ENCODE data around the gene IGLL5.

Gene IGLL5

DNA sequence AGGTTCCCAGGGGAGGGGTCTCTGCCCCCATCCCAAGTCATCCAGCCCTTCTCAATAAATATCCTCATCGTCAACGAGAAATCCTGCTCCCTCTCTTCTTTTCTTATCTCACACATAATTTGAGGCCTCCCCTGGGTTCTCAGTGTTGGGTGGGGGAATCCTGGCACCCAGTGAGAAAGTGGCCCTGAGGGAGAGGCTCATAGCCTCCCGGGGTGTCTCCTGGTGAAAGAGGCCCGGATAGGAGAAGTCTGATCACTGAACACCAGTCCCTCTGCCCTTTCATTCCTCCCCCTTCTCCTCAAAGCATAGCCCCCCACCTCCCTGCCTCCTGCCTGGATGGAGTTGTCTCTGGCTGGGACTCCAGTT is 35.3 kb downstream of the IGLL5 start:
- no peaks in the 10 kb centered on the region for H3K36me3 Mint-ChIP-seq (ENCODE audit: insufficient read depth)
- H3K4me3 Mint-ChIP-seq: no peak overlapping the region
- H3K9me3 Mint-ChIP-seq: no peaks in the 10 kb centered on the region
- peaks cover 4 to 15% of the 10 kb centered on the region in 2 donors for H3K4me1 Mint-ChIP-seq (ENCODE audit: low read depth in 2 of 2)
- peaks cover 0 to 8% of the 10 kb centered on the region in 2 donors for H3K27me3 Mint-ChIP-seq
- peak overlapping the region; percentile 30 to 32 for H3K27ac Mint-ChIP-seq
- ATAC-seq (replicated peaks): no peak
- DNase-seq: no peak

DNA sequence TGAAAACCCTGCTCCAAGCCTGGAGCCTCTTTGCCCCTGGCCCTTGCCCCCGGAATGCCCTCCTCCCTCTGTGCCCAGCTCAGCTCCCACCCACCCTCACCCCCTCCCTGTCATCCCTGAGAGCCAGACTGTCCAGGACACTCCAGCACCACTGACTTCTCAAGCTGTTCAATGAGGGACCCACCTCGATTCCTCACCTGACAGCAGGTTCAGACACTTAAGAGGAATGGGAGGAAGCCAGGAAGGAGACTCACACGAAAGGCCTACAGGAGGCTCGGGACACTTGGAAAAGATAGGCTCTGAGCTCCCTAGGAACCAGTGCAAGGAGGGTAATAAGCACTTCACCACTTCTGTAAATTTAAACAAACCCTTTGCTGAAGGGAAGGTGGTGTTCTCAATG is 35.8 kb downstream of the IGLL5 start:
- Mint-ChIP-seq H3K4me1 (ENCODE audit: low read depth in 2 of 2) (peaks cover 8 to 20% of the 10 kb centered on the region in 2 donors), H3K4me3 (no peak overlapping the region), H3K27me3 (peaks cover 0 to 3% of the 10 kb centered on the region in 2 donors), H3K9me3 (no peaks in the 10 kb centered on the region), H3K36me3 (ENCODE audit: insufficient read depth) (no peaks in the 10 kb centered on the region), H3K27ac (peak overlapping the region; percentile 32 to 80)
- no peak for DNase-seq
- no peak for ATAC-seq (replicated peaks)

DNA sequence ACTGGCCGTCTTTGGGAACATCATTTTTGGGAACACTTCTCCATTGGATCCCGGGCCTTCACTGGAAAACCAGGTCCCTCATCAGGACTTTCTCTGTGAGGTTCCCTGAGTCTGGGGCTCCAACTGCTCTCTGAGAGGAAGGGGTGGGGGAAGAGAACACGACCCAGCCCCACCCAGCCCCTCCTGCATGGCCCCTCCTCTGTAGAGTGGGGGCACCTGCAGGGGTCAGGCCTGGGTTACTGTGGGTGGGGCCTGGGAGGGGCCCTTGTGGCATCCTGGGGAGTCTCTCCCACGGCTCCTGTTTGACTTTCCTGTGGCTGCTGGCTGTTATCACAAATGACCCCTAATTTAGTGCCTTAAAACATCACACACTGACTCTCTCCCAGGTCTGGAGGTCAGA is 36.3 kb downstream of the IGLL5 start:
- no peaks in the 10 kb centered on the region for H3K36me3 Mint-ChIP-seq (ENCODE audit: insufficient read depth)
- H3K9me3 Mint-ChIP-seq: no peaks in the 10 kb centered on the region
- no peak for DNase-seq
- peak overlapping the region in 1 of 2 donors; percentile 80 for H3K27ac Mint-ChIP-seq
- peaks cover 13 to 25% of the 10 kb centered on the region in 2 donors for H3K4me1 Mint-ChIP-seq (ENCODE audit: low read depth in 2 of 2)
- no peak for ATAC-seq (replicated peaks)
- H3K27me3 Mint-ChIP-seq: no peaks in the 10 kb centered on the region
- no peak overlapping the region for H3K4me3 Mint-ChIP-seq

GRCh38 chr22:22924369-22925145 is 36.9 kb downstream of the IGLL5 start:
- peak overlapping the region in 1 of 2 donors; percentile 80 for H3K27ac Mint-ChIP-seq
- ATAC-seq (replicated peaks) (no peak), DNase-seq (no peak)
- no peaks in the 10 kb centered on the region for H3K27me3 Mint-ChIP-seq
- H3K36me3 Mint-ChIP-seq (ENCODE audit: insufficient read depth): no peaks in the 10 kb centered on the region
- H3K9me3 Mint-ChIP-seq: no peaks in the 10 kb centered on the region
- H3K4me1 Mint-ChIP-seq (ENCODE audit: low read depth in 2 of 2): peaks cover 14 to 30% of the 10 kb centered on the region in 2 donors
- no peak overlapping the region for H3K4me3 Mint-ChIP-seq

DNA sequence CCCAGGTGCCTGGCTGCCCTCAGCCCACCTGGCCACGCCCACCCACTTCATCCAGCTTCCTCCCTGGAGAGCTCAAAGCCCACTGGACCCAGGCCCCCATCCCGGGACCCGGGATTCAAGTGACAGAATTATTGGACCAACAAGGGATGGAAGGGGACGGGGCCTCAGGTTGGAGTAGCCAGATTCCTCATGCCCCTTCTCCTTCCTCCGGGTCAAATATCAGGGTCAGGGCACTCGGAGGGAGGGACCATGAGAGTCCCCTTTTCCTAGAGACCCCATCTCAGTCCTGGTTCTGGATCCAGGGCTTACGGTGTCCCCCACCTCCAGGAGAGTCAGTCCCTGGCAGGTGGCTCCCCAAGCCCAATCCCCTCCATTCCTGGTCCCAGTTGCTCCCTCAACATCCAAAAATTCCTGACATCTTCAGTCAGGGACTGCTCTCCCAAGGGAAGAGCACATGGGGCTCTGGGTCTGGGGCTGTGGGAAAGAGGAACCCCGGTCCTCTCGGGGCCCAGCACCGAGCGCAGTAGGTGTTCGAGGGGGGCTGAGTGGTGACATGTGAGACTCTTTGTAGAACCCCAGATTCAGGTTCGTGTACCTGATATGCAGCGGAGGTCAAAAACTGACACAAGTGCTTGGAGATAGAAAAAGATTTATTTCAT is 37.7 kb downstream of the IGLL5 start:
- ATAC-seq (replicated peaks) (no peak), DNase-seq (no peak)
- no peaks in the 10 kb centered on the region for H3K27me3 Mint-ChIP-seq
- no peak overlapping the region for H3K4me3 Mint-ChIP-seq
- H3K27ac Mint-ChIP-seq: peak overlapping the region in 1 of 2 donors; percentile 80
- no peaks in the 10 kb centered on the region for H3K36me3 Mint-ChIP-seq (ENCODE audit: insufficient read depth)
- no peaks in the 10 kb centered on the region for H3K9me3 Mint-ChIP-seq
- peaks cover 14 to 33% of the 10 kb centered on the region in 2 donors for H3K4me1 Mint-ChIP-seq (ENCODE audit: low read depth in 2 of 2)

- Mint-ChIP-seq H3K27me3 (no peaks in the 10 kb centered on the region), H3K4me1 (ENCODE audit: low read depth in 2 of 2) (peaks cover 14 to 33% of the 10 kb centered on the region in 2 donors), H3K9me3 (no peaks in the 10 kb centered on the region), H3K36me3 (ENCODE audit: insufficient read depth) (no peaks in the 10 kb centered on the region), H3K27ac (peak overlapping the region; percentile 66 to 75), H3K4me3 (no peak overlapping the region)
- ATAC-seq (replicated peaks): no peak
- no peak for DNase-seq
Measured at GRCh38 chr22:22925805-22926369, 38.3 kb downstream of the IGLL5 start.

DNA sequence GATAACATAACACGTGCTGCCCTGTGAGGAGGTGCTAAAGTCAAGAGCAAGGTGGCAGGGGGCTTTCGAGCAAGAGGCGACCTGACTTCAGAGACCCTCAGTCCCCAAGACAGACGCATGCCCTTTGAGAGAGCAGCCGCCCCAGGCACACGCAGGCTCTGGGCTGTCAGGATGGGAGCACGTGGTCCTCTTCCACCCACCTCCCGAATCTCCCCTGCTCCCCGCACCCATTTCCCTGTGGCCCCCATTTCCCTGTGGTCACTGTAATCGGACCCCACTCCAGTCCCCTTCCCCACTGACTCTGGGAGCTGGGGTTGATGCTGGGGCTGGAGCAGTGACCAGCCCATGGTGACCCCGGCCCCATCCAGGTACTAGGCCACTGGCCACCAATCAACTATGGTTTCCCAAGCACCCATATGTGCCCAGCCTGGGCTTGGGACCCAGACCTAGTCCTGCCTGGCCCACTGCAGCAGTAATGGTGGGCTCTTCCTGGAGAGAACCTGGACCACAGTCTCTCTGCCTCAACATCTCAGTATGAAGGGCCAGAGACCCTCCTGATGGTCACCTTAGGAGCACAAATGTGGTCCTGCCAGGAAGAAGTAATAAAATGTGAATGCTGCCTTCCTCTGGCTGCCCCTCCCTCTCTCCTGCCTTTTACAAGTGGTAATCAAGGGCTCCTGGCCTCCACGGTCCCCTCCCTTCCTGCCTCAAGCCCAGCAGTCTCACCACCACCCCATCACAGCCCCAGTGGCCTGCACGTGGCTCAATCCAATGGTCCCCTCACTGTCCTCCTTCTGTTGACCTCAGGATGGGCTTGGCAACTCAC is 39.0 kb downstream of the IGLL5 start:
- Mint-ChIP-seq H3K4me1 (ENCODE audit: low read depth in 2 of 2) (peaks cover 14 to 37% of the 10 kb centered on the region in 2 donors), H3K4me3 (peak overlapping the region in 1 of 2 donors; percentile 54), H3K36me3 (ENCODE audit: insufficient read depth) (no peaks in the 10 kb centered on the region), H3K9me3 (no peaks in the 10 kb centered on the region), H3K27ac (peak overlapping the region; percentile 66 to 75), H3K27me3 (no peaks in the 10 kb centered on the region)
- no peak for DNase-seq
- no peak for ATAC-seq (replicated peaks)

GRCh38 chr22:22927196-22927887 is 39.7 kb downstream of the IGLL5 start:
- H3K27me3 Mint-ChIP-seq: no peaks in the 10 kb centered on the region
- no peaks in the 10 kb centered on the region for H3K9me3 Mint-ChIP-seq
- peak overlapping the region; percentile 66 to 75 for H3K27ac Mint-ChIP-seq
- DNase-seq (no peak), ATAC-seq (replicated peaks) (no peak)
- peaks cover 14 to 37% of the 10 kb centered on the region in 2 donors for H3K4me1 Mint-ChIP-seq (ENCODE audit: low read depth in 2 of 2)
- peak overlapping the region; percentile 54 to 68 for H3K4me3 Mint-ChIP-seq
- no peaks in the 10 kb centered on the region for H3K36me3 Mint-ChIP-seq (ENCODE audit: insufficient read depth)

GRCh38 chr22:22927888-22928665 is 40.5 kb downstream of the IGLL5 start:
- Mint-ChIP-seq H3K27me3 (no peaks in the 10 kb centered on the region), H3K4me1 (ENCODE audit: low read depth in 2 of 2) (peaks cover 14 to 37% of the 10 kb centered on the region in 2 donors), H3K4me3 (peak overlapping the region; percentile 53 to 68), H3K27ac (peak overlapping the region; percentile 93 to 94), H3K36me3 (ENCODE audit: insufficient read depth) (no peaks in the 10 kb centered on the region), H3K9me3 (no peaks in the 10 kb centered on the region)
- ATAC-seq (replicated peaks): no peak
- DNase-seq: no peak

DNA sequence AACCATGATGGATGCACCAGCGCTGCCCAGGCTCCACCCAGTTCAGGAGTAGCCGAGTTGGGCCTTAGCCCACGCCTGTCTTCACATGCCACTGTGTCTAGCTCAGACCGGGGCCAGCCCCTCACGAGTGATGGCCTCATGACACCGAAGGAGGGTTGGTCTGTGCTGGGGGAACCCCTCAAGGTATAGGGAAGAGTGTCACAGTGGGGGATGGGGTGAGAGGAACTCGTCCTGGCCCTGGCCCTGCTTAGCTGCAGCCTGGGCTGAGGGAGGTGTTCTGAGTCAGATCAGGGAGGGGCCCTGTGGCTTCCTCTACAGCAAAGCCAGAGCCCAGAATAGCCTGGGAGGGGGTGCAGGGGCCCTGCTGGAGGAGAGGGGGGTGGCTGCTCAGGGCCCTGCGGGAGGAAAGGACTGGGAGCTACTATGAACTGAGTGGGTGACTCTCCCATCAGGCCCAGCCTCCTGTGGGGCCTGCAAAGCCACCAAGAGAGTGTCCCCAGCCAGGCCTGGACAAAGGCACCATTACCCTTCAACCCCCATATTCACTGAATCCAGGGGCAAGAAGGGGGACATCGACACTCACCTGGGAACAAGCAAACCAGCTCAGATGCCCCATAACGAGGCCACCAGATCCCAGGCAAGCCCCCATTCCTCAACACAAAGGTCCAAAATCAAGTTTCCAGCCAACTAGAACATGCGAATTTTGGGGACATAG is 41.2 kb downstream of the IGLL5 start:
- DNase-seq (peak; percentile 32 to 50 (median 43)), ATAC-seq (replicated peaks) (peak; percentile 93)
- Mint-ChIP-seq H3K27me3 (no peaks in the 10 kb centered on the region), H3K4me1 (ENCODE audit: low read depth in 2 of 2) (peaks cover 14 to 37% of the 10 kb centered on the region in 2 donors), H3K27ac (peak overlapping the region; percentile 93 to 94), H3K4me3 (peak overlapping the region; percentile 53 to 68), H3K9me3 (no peaks in the 10 kb centered on the region), H3K36me3 (ENCODE audit: insufficient read depth) (no peaks in the 10 kb centered on the region)

DNA sequence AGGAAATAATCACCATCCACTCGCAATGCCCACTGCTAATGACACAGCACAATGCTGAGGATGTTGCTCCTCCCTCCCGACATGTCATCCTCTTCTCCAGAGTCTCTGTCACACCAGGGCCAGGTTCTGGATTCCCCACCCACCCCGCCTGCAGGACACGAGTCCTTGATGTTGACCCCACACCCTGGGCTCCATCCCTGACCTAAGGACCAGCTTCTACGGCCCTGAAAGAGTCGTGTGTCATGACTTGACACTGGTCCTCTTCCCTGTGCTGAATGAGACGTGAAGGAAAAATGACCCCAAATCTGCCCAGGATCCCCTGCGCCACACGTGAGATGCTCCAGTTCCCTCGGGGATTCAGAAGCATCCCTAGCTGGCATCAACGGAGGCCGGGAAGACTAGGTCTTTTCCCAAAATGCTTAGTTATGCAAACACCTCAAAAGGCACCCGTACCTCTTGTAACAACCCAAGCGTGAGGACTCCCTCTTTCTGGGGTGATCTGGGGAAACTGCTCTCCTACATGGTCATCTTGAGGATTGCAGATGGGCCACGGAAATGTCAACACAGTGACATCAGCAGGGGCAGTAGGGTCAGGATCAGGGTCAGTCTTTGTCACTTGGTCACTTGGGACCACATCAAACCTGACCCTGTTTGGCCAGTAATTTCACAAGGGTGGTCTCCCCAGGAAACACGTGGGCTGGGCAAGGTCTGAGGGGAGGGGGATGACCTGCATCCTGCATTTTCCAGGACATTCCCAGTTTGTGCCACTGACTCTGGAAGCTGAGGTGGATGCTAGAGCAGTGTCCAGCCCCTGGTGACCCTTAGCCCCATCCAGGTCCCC is 42.0 kb downstream of the IGLL5 start:
- peak overlapping the region in 1 of 2 donors; percentile 53 for H3K4me3 Mint-ChIP-seq
- peaks cover 14 to 37% of the 10 kb centered on the region in 2 donors for H3K4me1 Mint-ChIP-seq (ENCODE audit: low read depth in 2 of 2)
- H3K27ac Mint-ChIP-seq: peak overlapping the region in 1 of 2 donors; percentile 94
- DNase-seq (no peak), ATAC-seq (replicated peaks) (no peak)
- no peaks in the 10 kb centered on the region for H3K9me3 Mint-ChIP-seq
- no peaks in the 10 kb centered on the region for H3K36me3 Mint-ChIP-seq (ENCODE audit: insufficient read depth)
- H3K27me3 Mint-ChIP-seq: no peaks in the 10 kb centered on the region
